NCI-H82 treated with DMSO at 0.1 percent for 48 hours (cell line): ENCODE measurements around the gene AUNIP.
A peak's percentile ranks its signal among the peaks of the same experiment; 100 is the strongest.

ENCODE experiments used
- DNase-seq: peaks from one replicate; lab custom pipeline; 2025; ENCODE audit not compliant: unreplicated experiment; lab: John Stamatoyannopoulos, UW

Gene AUNIP

GRCh38 chr1:25858906-25859789 lies at the start of gene AUNIP:
Gene AUNIP, minus strand, starts transcription at chr1:25859457. Its CDS starts 100 bp downstream, at chr1:25859357.
- peak; percentile 62 for DNase-seq

- DNase-seq: no peak
These were observed 49.8 kb upstream of the AUNIP start for GRCh38 chr1:25909040-25909439.

- DNase-seq: no peak
These were observed 48.9 kb upstream of the AUNIP start for GRCh38 chr1:25908161-25908560.

GRCh38 chr1:25907601-25908000 lies 48.3 kb upstream of the AUNIP start:
- DNase-seq: no peak

- DNase-seq: peak; percentile 94
These were observed 47.5 kb upstream of the AUNIP start for GRCh38 chr1:25906644-25907300.

GRCh38 chr1:25905680-25906643 lies 46.7 kb upstream of the AUNIP start, which contains the start of gene STMN1:
Gene STMN1, minus strand, starts transcription at chr1:25906419. Its CDS starts 1,743 bp downstream, at chr1:25904676.
- DNase-seq: peak; percentile 90

GRCh38 chr1:25904943-25905679 lies 45.9 kb upstream of the AUNIP start:
- peak; percentile 85 for DNase-seq

GRCh38 chr1:25903986-25904385 lies 44.7 kb upstream of the AUNIP start:
- no peak for DNase-seq

- no peak for DNase-seq
These were observed 43.2 kb upstream of the AUNIP start for GRCh38 chr1:25902462-25902861.

GRCh38 chr1:25900219-25900618 lies 41.0 kb upstream of the AUNIP start:
- no peak for DNase-seq

GRCh38 chr1:25899792-25900191 lies 40.5 kb upstream of the AUNIP start:
- DNase-seq: no peak

GRCh38 chr1:25898223-25899015 lies 39.2 kb upstream of the AUNIP start:
- no peak for DNase-seq

GRCh38 chr1:25897754-25898153 lies 38.5 kb upstream of the AUNIP start:
- DNase-seq: peak; percentile 59

GRCh38 chr1:25896266-25896665 lies 37.0 kb upstream of the AUNIP start:
- DNase-seq: no peak

- DNase-seq: peak; percentile 78
These were observed 36.2 kb upstream of the AUNIP start for GRCh38 chr1:25895365-25895990.

- no peak for DNase-seq
These were observed 33.9 kb upstream of the AUNIP start for GRCh38 chr1:25893116-25893515.

- no peak for DNase-seq
These were observed 32.3 kb upstream of the AUNIP start for GRCh38 chr1:25891606-25892005.

GRCh38 chr1:25890239-25891034 lies 31.2 kb upstream of the AUNIP start:
- DNase-seq: no peak
